Body of pancreas (tissue), 4 donors: ENCODE data around the gene VDAC2. TPM values are rescaled to one million over a fixed set of nuclear protein-coding genes. Genes with fewer than 3 reads are reported as not detected.

Source experiments
- ATAC-seq: fragments of 150-250 bp; one replicate; pipeline ENCODE4 v1.9.1; 2016
- DNase-seq, 4 donors: peaks; one replicate each; pipeline ENCODE4 v3.0.0-alpha.2; 2019
- H3K27ac ChIP-seq, 4 donors: fragments of 200-600 bp; sonication (generic); 1 replicate in 3 of 4; 2 replicates in 1 of 4; pipeline versions ENCODE4 v1.5.1 to v1.6.1; 2016 to 2019; ENCODE audit warnings: mild to moderate bottlenecking in 1 of 4, mixed read lengths in 1 of 4, moderate library complexity in 1 of 4
- H3K27me3 ChIP-seq, 2 donors: fragments of 200-600 bp; sonication (generic); one replicate each; pipeline ENCODE4 v1.6.0; 2016; ENCODE audit warnings: mild to moderate bottlenecking in 1 of 2
- H3K36me3 ChIP-seq, 2 donors: fragments of 200-600 bp; sonication (generic); replicated peaks in 1 of 2; 2 replicates each; pipeline ENCODE4 v1.5.1; 2016; ENCODE audit warnings: low read depth in 2 of 2; ENCODE audit not compliant: insufficient read depth in 1 of 2
- H3K4me1 ChIP-seq: fragments of 200-600 bp; sonication (generic); one replicate; pipeline ENCODE4 v1.6.0; 2016
- H3K4me3 ChIP-seq, 2 donors: fragments of 200-600 bp; sonication (generic); 1 replicate in 1 of 2; 2 replicates in 1 of 2; pipeline ENCODE4 v1.5.1; 2016 to 2019
- H3K9me3 ChIP-seq, 3 donors: fragments of 200-600 bp; sonication (generic); 1 replicate in 2 of 3; 2 replicates in 1 of 3; pipeline ENCODE4 v1.5.1; 2016
- POLR2A ChIP-seq, 3 donors: fragments of 450-650 bp; IDR thresholded peaks; one replicate each; pipeline ENCODE4 v1.6.1; 2016; ENCODE audit warnings: antibody characterized with exemption in 3 of 3, mild to moderate bottlenecking in 2 of 3
- WGBS, 2 donors: methylation state at CpG; one replicate each; pipeline ENCODE4 v1.1.5; 2017; 5-methylcytosine and 5-hydroxymethylcytosine counted together
- intact Hi-C: fragments of 100-400 bp; cut with DNase I; formaldehyde crosslinking; loops from one replicate; pipeline ENCODE4 v1.15.1; 2023
- small RNA-seq: library from RNA; depleted of rRNA; stranded (forward); fragments of <200 nt; gene quantifications from one replicate; pipeline ENCODE3, GENCODE V24; 2016
- total RNA-seq, 2 donors: library from RNA; depleted of rRNA; stranded (reverse); fragments of >200 nt; gene quantifications; one replicate each; pipeline ENCODE4 v1.1.0, GENCODE V29; 2016
- TF ChIP-seq, protein P1 (sequence below), 7 experiments: fragments of 450-650 bp in 4 of 7; fragments of 200-600 bp in 3 of 7; sonication (generic) in 3 of 7; IDR thresholded peaks; one replicate each; pipeline ENCODE4 v1.5.1; 2016 to 2019; ENCODE audit warnings: antibody characterized with exemption in 7 of 7

Gene VDAC2
- total RNA-seq, 2 donors from 2014 or later = 52.7 to 71.3 TPM

DNA sequence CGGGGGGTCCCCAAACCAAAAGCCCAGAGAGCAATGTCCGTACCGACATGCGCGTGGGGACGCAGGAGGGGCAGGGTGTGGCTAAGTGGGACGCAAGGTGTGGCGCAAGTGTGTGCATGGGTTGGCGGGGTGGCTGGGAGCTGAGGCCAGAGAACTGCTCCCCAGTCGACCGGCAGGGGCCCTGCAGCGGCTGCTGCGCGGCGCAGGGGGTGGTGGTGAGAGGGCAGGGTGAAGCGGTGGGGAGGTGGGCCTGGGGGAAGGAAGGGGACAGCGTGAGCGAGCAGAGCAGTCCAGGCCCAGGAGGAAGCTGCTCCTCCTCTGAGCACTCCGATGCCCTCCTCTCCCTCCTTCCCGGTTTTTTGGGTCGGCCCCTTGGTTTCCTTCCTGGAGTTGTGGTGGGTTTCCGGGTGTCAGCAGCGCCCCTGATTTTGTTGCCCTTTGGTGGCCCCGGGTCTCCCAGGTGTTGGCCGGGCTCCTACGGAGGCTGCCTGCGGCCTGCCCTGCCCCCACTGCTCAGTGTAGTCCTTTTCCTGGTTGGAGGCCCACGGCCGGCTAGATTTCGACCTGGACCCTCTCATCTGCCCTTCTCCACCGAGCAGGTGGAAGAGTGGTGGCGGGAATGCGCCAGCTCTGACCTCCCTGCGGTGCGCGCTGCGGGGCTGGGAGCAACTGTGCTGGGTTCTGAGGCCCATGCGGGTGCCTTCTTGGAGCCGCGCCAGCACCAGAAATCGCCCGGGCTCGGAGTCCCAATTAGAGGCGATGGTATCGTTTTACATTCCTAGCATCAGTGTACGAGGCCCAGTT lies 65.7 kb downstream of the VDAC2 start:
- ATAC-seq (no peak), DNase-seq (peak in 1 of 4 donors; percentile 11)
- no peaks in the 10 kb centered on the region for H3K9me3 ChIP-seq
- intact Hi-C loops = no loop called here
- 77 to 86% methylated on average over 44 to 46 of the region's 46 CpGs for WGBS, 2 donors
- no peak overlapping the region for H3K27ac ChIP-seq
- H3K36me3 ChIP-seq = no peaks in the 10 kb centered on the region
- H3K4me1 ChIP-seq = peaks cover 21% of the 10 kb centered on the region
- TF ChIP-seq, protein P1, sequence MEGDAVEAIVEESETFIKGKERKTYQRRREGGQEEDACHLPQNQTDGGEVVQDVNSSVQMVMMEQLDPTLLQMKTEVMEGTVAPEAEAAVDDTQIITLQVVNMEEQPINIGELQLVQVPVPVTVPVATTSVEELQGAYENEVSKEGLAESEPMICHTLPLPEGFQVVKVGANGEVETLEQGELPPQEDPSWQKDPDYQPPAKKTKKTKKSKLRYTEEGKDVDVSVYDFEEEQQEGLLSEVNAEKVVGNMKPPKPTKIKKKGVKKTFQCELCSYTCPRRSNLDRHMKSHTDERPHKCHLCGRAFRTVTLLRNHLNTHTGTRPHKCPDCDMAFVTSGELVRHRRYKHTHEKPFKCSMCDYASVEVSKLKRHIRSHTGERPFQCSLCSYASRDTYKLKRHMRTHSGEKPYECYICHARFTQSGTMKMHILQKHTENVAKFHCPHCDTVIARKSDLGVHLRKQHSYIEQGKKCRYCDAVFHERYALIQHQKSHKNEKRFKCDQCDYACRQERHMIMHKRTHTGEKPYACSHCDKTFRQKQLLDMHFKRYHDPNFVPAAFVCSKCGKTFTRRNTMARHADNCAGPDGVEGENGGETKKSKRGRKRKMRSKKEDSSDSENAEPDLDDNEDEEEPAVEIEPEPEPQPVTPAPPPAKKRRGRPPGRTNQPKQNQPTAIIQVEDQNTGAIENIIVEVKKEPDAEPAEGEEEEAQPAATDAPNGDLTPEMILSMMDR (IDR thresholded peaks at IDR 0.05) = no peak
- TF ChIP-seq POLR2A (IDR thresholded peaks at IDR 0.05) = no peak
- H3K4me3 ChIP-seq = no peak overlapping the region
- H3K27me3 ChIP-seq = no peaks in the 10 kb centered on the region

DNA sequence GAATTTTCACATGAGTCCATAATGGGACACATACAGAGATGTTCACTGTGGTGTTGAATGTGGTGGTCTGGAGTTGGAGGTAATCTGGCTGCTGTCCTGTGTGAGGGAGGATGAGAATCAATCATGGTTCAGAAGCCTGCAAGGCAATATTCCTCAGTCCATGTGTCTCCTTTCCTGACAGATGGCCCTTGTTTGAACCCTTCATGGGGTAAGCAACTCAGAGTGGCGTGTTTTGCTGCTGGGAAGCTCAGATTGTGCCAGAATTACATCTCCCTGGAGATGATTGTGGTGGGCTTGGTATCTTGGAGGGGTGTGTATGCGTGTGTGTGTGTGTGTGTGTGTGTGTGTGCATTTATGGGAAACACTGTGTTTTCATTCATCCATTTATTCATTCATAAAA lies 69.6 kb downstream of the VDAC2 start:
- no peak overlapping the region for H3K4me3 ChIP-seq
- no peaks in the 10 kb centered on the region for H3K36me3 ChIP-seq
- ATAC-seq (no peak), DNase-seq (no peak)
- TF ChIP-seq POLR2A (IDR thresholded peaks at IDR 0.05) = no peak
- TF ChIP-seq, protein P1 (IDR thresholded peaks at IDR 0.05) = no peak
- H3K27ac ChIP-seq = no peak overlapping the region
- no peaks in the 10 kb centered on the region for H3K9me3 ChIP-seq
- H3K27me3 ChIP-seq = no peaks in the 10 kb centered on the region
- intact Hi-C loops = no loop called here
- 75 to 95% methylated on average over 2 of the region's 2 CpGs for WGBS, 2 donors
- H3K4me1 ChIP-seq = peaks cover 19% of the 10 kb centered on the region

Small RNAs within 50 kb of the gene (small RNA-seq; reads per million reads assigned to genes)
- gene HMGA1P5 (not detected), gene RPL39P25 (not detected)

Other genes starting within 250 kb of the VDAC2 start
- 10 to 100 TPM; 16.1 to 18.5 TPM for gene SAMD8, start 99.1 kb upstream of the VDAC2 start, total RNA-seq
- gene COMTD1, start 25.2 kb downstream of the VDAC2 start, total RNA-seq = 100 to 1,000 TPM; 156 to 301 TPM
- 10 to 100 TPM; 20.8 to 38.6 TPM for gene ZNF503, start 191.0 kb downstream of the VDAC2 start, total RNA-seq
- gene LRMDA, start 220.8 kb downstream of the VDAC2 start, total RNA-seq = 10 to 100 TPM; 12.2 to 25.4 TPM